Activated naive CD8-positive, alpha-beta T cell treated with anti-CD3 and anti-CD28 coated beads, Interleukin-2, amount 50 U/mL, for 16 hours (primary cell): ENCODE data around the gene IMMP2L.

Experiments
- DNase-seq: peaks from one replicate; pipeline ENCODE4 v3.0.0-alpha.2; 2020; ENCODE audit warnings: low read depth, low spot score

Gene IMMP2L

GRCh38 chr7:111223802-111224253, 338.5 kb downstream of the IMMP2L start:
- no peak for DNase-seq

- DNase-seq, result no peak
These were observed 346.7 kb downstream of the IMMP2L start for GRCh38 chr7:111215550-111215949.

GRCh38 chr7:111212857-111213523, 349.3 kb downstream of the IMMP2L start:
- DNase-seq, result no peak

GRCh38 chr7:111210996-111211395, 351.3 kb downstream of the IMMP2L start:
- DNase-seq, result no peak

GRCh38 chr7:111210043-111210442, 352.2 kb downstream of the IMMP2L start:
- DNase-seq, result no peak

GRCh38 chr7:111205251-111205650, 357.0 kb downstream of the IMMP2L start:
- no peak for DNase-seq

GRCh38 chr7:111202321-111202720, 360.0 kb downstream of the IMMP2L start:
- no peak for DNase-seq

- no peak for DNase-seq
These were observed 362.6 kb downstream of the IMMP2L start for GRCh38 chr7:111199643-111200042.

GRCh38 chr7:111198255-111198654, 364.0 kb downstream of the IMMP2L start:
- no peak for DNase-seq

GRCh38 chr7:111196655-111197054, 365.6 kb downstream of the IMMP2L start:
- no peak for DNase-seq

GRCh38 chr7:111192614-111193413, 369.5 kb downstream of the IMMP2L start:
- no peak for DNase-seq

- no peak for DNase-seq
These were observed 371.5 kb downstream of the IMMP2L start for GRCh38 chr7:111190804-111191203.

- no peak for DNase-seq
These were observed 377.3 kb downstream of the IMMP2L start for GRCh38 chr7:111184987-111185386.

- DNase-seq, result no peak
These were observed 379.0 kb downstream of the IMMP2L start for GRCh38 chr7:111183321-111183720.

GRCh38 chr7:111180338-111180737, 382.0 kb downstream of the IMMP2L start:
- no peak for DNase-seq

- DNase-seq, result no peak
These were observed 386.3 kb downstream of the IMMP2L start for GRCh38 chr7:111175908-111176441.

- DNase-seq, result no peak
These were observed 387.8 kb downstream of the IMMP2L start for GRCh38 chr7:111174510-111174909.

GRCh38 chr7:111173990-111174389, 388.3 kb downstream of the IMMP2L start:
- no peak for DNase-seq

- DNase-seq, result no peak
These were observed 388.8 kb downstream of the IMMP2L start for GRCh38 chr7:111173528-111173927.

GRCh38 chr7:111172564-111173257, 389.6 kb downstream of the IMMP2L start:
- DNase-seq, result no peak

GRCh38 chr7:111168182-111168581, 394.1 kb downstream of the IMMP2L start:
- no peak for DNase-seq

GRCh38 chr7:111164442-111164841, 397.9 kb downstream of the IMMP2L start:
- no peak for DNase-seq
